ENCODE measurements around the gene ZNF660. TPM values are rescaled to one million over a fixed set of nuclear protein-coding genes. Genes with fewer than 3 reads are reported as not detected.

The ZNF660 gene
- total RNA-seq, 1 donor = 5.8 TPM

DNA sequence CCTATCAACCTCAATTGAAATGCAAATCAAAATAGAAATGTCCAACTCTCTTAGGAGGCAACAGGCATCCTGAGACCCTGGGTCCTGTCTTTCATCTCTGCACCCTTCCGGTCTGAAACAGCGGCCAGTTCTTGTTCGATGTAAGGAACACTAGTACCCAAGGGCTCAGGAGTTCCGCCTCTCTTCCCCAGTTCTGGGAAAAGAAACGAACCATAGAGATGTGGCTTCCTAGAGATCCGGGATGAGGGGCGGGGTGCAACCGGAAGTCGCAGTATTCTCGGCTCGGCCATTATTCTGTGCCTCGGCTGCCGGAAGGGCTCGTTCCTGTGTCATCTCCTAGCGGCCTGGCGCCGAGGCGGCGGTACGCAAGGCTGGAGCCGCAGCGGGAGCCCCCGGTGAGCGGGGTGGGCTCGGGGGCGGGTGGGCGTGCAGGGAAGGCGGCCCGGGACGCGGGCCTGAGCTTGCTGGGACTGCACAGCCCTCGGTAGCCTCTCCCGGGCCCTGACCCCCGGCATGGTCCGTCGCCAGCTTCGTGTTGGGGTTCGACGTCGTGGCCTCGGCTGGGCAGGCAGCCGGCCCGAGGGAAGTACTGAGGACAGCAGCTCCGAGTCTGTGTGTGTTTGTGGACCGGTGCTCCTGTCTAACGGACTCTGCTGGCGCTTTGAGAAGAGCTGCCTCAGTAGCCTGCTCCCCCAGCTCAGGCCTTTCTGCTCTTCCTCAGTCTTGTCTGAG, 40.2 kb downstream of the ZNF660 start, which contains the start of gene ZNF197:
Gene ZNF197 (plus strand): TSS at position 288 of the 732 bp plus-strand sequence. CDS start 4,119 bp downstream, outside the sequence.
- Histone ChIP-seq H3K4me2 (ENCODE audit: insufficient read depth, low read length) (peak within 1 kb of the TSS; percentile 91), H3K79me2 (ENCODE audit: insufficient read depth, low read length) (peaks cover 40% of the 10 kb centered on the region), H3K4me3 (ENCODE audit: insufficient read depth, low read length) (peak within 1 kb of the TSS; percentile 78), H2AFZ (ENCODE audit: low read length) (peak within 1 kb of the TSS; percentile 97), H3K27ac (ENCODE audit: low read depth, low read length) (peak within 1 kb of the TSS; percentile 62), H3K36me3 (ENCODE audit: insufficient read depth, low read length) (peaks cover 10% of the 10 kb centered on the region), H3K27me3 (ENCODE audit: insufficient read depth, low read length) (no peaks in the 10 kb centered on the region), H3K9me3 (ENCODE audit: low read depth, low read length) (no peaks in the 10 kb centered on the region), H4K20me1 (ENCODE audit: insufficient read depth, low read length) (no peaks in the 10 kb centered on the region), H3K4me1 (ENCODE audit: insufficient read depth, low read length) (peaks cover 11% of the 10 kb centered on the region)
- TF ChIP-seq, protein P1, sequence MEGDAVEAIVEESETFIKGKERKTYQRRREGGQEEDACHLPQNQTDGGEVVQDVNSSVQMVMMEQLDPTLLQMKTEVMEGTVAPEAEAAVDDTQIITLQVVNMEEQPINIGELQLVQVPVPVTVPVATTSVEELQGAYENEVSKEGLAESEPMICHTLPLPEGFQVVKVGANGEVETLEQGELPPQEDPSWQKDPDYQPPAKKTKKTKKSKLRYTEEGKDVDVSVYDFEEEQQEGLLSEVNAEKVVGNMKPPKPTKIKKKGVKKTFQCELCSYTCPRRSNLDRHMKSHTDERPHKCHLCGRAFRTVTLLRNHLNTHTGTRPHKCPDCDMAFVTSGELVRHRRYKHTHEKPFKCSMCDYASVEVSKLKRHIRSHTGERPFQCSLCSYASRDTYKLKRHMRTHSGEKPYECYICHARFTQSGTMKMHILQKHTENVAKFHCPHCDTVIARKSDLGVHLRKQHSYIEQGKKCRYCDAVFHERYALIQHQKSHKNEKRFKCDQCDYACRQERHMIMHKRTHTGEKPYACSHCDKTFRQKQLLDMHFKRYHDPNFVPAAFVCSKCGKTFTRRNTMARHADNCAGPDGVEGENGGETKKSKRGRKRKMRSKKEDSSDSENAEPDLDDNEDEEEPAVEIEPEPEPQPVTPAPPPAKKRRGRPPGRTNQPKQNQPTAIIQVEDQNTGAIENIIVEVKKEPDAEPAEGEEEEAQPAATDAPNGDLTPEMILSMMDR (IDR thresholded peaks at IDR 0.05; ENCODE audit: extremely low read depth, low read depth, low read length) = no peak
- peak; percentile 94 for DNase-seq (ENCODE audit: insufficient read length, low spot score, missing footprints)

DNA sequence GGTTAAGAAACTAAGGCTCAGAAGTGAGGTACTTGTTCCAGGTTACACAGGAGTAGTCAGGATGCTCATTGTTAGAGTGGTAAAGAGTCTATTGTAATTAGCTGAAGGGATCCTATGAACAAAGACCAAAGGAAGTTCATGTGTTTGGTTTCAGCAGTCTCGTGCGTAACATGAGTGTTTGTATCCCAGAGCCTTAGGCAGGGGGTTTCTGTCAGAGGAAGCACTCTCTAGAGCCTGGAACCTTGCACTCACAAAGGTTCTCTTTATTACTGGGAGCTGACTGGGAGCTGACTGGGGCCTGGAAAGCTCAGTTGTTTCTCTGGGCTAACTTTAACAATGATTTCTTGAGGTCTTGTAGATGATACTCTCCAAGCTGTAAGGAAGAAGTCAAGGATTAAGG, 44.0 kb downstream of the ZNF660 start:
- peaks cover 40% of the 10 kb centered on the region for H3K79me2 ChIP-seq (ENCODE audit: insufficient read depth, low read length)
- H3K27ac ChIP-seq (ENCODE audit: low read depth, low read length) = no peak overlapping the region
- H4K20me1 ChIP-seq (ENCODE audit: insufficient read depth, low read length) = no peaks in the 10 kb centered on the region

DNA sequence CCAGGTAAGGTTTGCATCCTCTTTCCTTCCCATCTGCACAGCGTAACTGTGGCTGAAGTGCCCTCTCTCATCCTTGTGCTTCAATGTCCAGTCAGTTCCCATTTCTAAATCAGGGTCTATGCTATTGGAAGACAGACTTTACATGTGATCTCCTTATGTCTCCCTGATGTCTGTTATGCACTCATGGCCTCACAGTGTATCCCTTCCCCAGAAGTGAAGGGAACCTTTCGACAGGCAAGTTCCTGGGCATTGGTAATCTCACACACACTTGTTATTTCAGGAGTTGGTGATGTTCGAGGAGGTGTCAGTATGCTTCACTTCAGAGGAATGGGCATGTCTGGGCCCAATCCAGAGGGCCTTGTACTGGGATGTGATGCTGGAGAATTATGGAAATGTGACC, 47.4 kb downstream of the ZNF660 start:
- Histone ChIP-seq H3K4me1 (ENCODE audit: insufficient read depth, low read length) (no peaks in the 10 kb centered on the region), H3K36me3 (ENCODE audit: insufficient read depth, low read length) (peaks cover 56% of the 10 kb centered on the region)

More for the DNA sequence above, 44.0 kb downstream of the ZNF660 start:
- no peak overlapping the region for H3K4me2 ChIP-seq (ENCODE audit: insufficient read depth, low read length)
- H3K4me1 ChIP-seq (ENCODE audit: insufficient read depth, low read length) = peaks cover 11% of the 10 kb centered on the region
- H3K9me3 ChIP-seq (ENCODE audit: low read depth, low read length) = no peaks in the 10 kb centered on the region
- DNase-seq (ENCODE audit: insufficient read length, low spot score, missing footprints) = no peak
- H3K27me3 ChIP-seq (ENCODE audit: insufficient read depth, low read length) = no peaks in the 10 kb centered on the region
- no peak overlapping the region for H2AFZ ChIP-seq (ENCODE audit: low read length)
- H3K36me3 ChIP-seq (ENCODE audit: insufficient read depth, low read length) = peaks cover 40% of the 10 kb centered on the region
- TF ChIP-seq, protein P1 (IDR thresholded peaks at IDR 0.05; ENCODE audit: extremely low read depth, low read depth, low read length) = no peak
- H3K4me3 ChIP-seq (ENCODE audit: insufficient read depth, low read length) = no peak overlapping the region

DNA sequence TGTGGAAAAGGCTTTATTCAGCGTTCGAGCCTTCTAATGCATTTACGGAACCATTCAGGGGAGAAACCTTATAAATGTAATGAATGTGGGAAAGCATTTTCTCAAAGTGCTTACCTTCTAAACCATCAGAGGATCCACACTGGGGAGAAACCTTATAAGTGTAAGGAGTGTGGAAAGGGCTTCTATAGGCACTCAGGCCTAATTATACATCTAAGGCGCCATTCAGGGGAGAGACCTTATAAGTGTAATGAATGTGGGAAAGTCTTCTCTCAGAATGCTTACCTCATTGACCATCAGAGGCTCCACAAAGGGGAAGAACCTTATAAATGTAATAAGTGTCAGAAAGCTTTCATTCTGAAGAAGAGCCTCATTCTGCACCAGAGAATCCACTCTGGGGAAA, 57.6 kb downstream of the ZNF660 start:
- Histone ChIP-seq H2AFZ (ENCODE audit: low read length) (no peak overlapping the region), H3K79me2 (ENCODE audit: insufficient read depth, low read length) (peaks cover 3% of the 10 kb centered on the region), H3K36me3 (ENCODE audit: insufficient read depth, low read length) (peaks cover 54% of the 10 kb centered on the region), H3K4me1 (ENCODE audit: insufficient read depth, low read length) (no peaks in the 10 kb centered on the region), H3K27ac (ENCODE audit: low read depth, low read length) (no peak overlapping the region), H3K4me3 (ENCODE audit: insufficient read depth, low read length) (no peak overlapping the region), H3K27me3 (ENCODE audit: insufficient read depth, low read length) (no peaks in the 10 kb centered on the region), H3K9me3 (ENCODE audit: low read depth, low read length) (peaks cover 34% of the 10 kb centered on the region), H3K4me2 (ENCODE audit: insufficient read depth, low read length) (no peak overlapping the region), H4K20me1 (ENCODE audit: insufficient read depth, low read length) (peaks cover 2% of the 10 kb centered on the region)
- TF ChIP-seq, protein P1 (IDR thresholded peaks at IDR 0.05; ENCODE audit: extremely low read depth, low read depth, low read length) = no peak
- DNase-seq (ENCODE audit: insufficient read length, low spot score, missing footprints) = no peak

More for the DNA sequence above, 47.4 kb downstream of the ZNF660 start:
- no peak overlapping the region for H3K4me3 ChIP-seq (ENCODE audit: insufficient read depth, low read length)
- H3K27me3 ChIP-seq (ENCODE audit: insufficient read depth, low read length) = no peaks in the 10 kb centered on the region
- no peak overlapping the region for H2AFZ ChIP-seq (ENCODE audit: low read length)
- no peaks in the 10 kb centered on the region for H3K9me3 ChIP-seq (ENCODE audit: low read depth, low read length)
- H3K4me2 ChIP-seq (ENCODE audit: insufficient read depth, low read length) = no peak overlapping the region
- peaks cover 24% of the 10 kb centered on the region for H3K79me2 ChIP-seq (ENCODE audit: insufficient read depth, low read length)
- H3K27ac ChIP-seq (ENCODE audit: low read depth, low read length) = no peak overlapping the region
- no peaks in the 10 kb centered on the region for H4K20me1 ChIP-seq (ENCODE audit: insufficient read depth, low read length)
- DNase-seq (ENCODE audit: insufficient read length, low spot score, missing footprints) = no peak
- TF ChIP-seq, protein P1 (IDR thresholded peaks at IDR 0.05; ENCODE audit: extremely low read depth, low read depth, low read length) = no peak
